GOT3 (cell line): ENCODE measurements around the gene SLAIN1.
"Not testable (repeated sequence)": the region's sequence is repeated elsewhere in the genome, so short reads cannot be mapped to it uniquely, and the experiment has no call there.

Experiments used
- DNase-seq: peaks from one replicate; lab custom pipeline; 2025; ENCODE audit warnings: mixed read lengths; lab: John Stamatoyannopoulos, UW

SLAIN1 gene

DNA sequence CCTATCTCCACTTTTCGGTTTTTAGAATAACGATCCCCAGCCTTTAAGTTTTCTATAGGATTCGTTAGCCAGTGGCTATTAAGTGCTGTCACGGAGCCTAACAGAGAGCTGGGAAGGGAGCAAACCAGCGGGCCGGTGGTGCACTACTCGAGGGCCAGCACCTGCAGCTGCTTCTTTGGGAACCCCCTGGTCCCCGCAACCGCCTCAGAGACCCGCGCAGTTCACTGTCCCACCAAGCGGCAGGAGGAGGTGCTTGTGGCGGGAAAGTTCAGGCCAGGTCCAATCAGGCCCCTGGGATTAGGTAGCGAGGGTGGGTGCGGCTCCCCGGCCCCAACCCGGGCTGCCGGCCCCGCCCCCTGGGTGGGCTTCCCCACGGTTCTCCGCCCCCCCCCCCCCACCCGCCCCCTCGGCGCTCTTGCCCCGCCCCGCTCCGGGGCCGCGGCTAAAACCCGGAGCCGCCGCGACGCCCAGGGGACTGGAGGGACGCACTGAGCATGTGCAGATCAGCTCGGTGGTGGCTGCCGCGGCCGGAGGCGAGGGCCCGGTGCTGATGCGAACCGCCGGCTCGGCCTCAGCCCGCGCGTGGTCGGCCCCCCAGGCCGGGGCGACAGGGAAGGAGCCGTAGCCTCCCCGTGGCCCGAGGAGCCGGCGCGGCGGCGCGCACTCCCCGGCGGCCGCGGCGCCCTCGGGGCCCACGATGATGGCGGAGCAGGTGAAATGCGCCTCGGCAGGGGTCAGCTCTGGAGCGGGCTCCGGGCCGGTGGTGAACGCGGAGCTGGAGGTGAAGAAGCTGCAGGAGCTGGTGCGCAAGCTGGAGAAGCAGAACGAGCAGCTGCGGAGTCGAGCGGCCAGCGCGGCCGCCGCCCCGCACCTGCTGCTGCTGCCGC is at the start of gene SLAIN1:
TSS of gene SLAIN1 (plus strand) at position 471 of the 887 bp plus-strand sequence. CDS start at position 698, 227 bp downstream.
- DNase-seq: no peak

DNA sequence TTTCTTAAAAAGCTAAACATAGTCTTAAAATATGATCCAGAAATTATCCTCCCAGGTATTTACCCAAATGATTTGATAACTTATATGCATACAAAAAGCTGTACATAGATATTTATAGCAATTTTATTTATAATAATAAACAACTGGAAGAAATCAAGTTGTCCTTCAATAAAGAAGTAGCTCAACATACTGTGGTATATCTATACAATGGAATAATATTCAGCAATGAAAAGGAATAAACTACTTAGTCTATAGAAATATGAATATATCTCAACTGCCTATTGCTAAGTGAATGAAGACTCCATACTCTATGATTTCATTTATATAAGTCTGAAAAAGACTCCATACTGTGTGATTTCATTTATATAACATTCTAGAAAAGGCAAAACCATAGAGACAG is 47.1 kb upstream of the SLAIN1 start:
- no peak for DNase-seq

DNA sequence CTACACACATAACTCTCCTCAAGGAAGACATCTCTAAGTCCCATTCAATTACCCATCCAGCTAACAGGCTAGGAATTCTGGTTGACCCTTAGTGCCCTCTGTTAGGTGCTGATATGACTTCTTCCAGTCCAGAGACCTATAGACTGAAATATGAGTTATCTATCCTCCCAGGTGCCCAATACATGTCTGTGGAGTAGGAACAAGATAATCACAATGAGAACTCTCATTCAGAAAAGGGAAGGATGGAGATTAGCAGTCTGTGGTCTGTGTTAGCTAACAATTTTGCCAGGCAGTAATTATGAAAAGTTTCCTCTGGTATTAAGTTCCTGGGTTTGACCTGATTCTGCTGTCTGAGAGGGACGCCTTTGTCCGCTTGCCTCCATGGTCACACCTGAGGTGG is 44.2 kb upstream of the SLAIN1 start:
- no peak for DNase-seq

DNA sequence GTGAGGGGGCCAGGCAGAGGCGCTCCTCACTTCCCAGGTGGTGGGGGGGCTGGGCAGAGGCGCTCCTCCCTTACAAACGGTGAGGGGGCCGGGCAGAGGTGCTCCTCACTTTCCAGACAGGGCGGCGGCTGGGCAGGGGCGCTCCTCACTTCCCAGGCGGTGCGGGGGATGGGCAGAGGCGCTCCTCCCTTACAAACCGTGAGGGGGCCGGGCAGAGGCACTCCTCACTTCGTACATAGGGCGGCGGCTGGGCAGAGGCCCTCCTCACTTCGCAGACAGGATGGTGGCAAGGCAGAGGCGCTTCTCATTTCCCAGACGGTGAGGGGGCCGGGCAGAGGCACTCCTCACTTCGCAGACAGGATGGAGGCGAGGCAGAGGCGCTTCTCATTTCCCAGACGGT is 37.5 kb upstream of the SLAIN1 start:
- DNase-seq: not testable (repeated sequence)

DNA sequence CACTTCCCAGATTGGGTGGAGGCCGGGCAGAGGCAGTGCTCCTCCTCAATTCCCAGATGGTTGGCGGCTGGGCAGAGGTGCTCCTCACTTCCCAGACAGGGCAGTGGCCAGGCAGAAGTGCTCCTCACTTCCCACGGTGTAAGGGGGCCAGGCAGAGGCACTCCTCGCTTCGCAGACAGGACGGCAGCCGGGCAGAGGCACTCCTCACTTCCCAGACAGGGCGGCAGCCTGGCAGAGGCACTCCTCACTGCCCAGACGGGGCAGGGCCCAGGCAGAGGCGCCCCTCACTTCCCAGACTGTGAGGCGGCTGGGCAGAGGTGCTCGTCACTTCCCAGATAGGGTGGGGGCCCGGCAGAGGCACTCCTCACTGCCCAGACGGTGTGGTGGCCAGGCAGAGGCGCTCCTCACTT is 36.6 kb upstream of the SLAIN1 start:
- no peak for DNase-seq

DNA sequence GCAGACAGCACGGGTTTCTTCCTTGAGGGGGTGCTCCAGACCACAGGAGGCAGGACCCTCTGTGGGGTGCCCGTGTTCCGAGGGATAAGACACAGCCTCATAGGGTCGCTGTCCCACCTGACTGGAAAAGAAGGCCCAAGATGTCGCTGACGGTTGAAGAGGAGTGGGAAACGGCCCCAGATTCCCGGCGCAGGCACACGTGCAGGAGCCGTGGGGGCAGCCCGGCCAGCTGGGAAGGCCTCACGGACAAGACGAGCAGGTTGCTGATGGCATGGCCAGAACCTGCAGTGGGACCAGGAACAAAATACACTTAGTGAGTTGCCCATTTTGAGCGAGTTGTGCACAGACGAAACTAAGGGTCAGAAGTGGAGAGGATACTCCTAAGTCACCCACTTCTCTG is 35.2 kb upstream of the SLAIN1 start:
- DNase-seq: not testable (repeated sequence)

DNA sequence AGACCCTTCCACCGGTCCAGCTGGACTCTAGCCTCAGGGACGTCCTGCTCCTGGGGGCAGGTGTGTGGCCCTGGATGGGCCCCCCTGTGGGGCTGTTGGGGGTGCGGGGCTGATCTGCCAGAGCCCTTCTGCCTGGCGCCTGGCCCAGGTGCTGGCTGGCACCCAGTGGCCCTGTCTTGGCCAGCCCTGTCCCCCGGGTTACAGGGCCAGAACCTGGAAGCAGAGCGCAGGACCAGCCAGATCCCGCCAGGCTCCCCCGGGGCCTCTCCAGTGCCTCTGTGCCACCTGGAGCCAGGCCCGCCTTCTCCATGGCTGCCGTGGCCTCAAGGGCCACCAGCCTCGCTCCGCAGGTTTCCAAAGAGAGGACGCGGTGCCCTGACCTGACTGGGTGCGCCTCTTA is 34.7 kb upstream of the SLAIN1 start:
- DNase-seq: not testable (repeated sequence)

DNA sequence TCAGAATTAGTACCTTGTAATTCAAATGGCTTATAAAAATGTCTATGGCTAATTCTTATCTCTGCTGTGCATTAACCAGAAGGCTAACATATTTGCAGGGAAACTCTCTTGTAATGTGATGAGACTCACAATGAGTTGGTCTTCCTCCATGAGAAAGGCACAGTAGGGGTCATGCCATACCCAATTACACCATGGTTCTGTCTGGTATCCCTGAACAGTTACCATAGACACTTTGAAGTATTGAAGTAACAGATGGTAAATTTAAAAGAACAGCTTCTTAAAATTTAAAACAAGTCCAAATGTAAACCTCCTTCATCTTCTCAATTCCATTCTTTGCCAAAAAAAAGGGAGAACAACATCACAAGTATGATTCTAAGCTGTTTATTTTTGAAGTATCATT is 22.6 kb upstream of the SLAIN1 start:
- no peak for DNase-seq

DNA sequence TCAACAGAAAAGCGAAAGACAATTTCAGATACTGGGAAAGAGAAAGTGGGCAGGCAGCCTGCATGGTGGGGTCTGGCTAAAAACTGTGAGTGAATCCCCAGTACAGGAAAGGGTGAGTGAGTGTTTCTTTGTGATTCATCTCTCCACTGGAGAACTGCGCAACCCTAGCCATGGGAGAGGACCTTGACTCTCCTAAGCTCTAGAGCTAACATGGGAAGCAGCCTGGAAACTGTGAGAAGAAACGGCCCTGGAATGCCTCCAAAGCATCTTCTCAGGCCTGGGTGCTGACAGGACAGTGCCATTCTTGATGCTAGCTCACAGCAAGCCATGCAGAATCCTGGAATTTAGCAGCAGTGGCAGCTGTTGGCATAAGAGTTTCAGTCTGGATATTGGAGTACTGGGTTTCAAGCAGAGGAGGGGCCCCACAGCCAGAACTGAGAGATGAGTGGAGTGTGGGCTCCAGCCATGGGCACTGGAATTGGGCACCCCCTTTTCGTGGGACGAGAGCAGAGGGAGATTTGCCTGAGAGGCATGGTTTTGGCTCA is 18.7 kb upstream of the SLAIN1 start:
- DNase-seq: no peak

DNA sequence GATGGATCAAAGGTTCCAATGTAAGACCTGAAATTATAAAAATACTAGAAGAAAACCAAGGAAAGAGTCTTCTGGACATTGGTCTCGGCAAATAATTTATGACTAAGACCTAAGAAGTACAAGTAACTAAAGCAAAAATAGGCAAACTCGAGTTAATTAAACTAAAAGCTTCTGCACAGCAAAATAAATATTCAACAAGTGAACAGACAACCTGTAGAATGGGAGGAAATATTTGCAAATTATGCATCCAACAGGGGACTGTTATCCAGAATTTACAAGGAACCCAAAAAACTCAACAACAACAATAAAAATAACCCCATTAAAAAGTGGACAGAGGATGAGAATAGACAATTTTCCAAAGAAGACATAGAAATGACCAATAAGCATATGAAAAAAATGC is 9.7 kb upstream of the SLAIN1 start:
- DNase-seq: no peak

DNA sequence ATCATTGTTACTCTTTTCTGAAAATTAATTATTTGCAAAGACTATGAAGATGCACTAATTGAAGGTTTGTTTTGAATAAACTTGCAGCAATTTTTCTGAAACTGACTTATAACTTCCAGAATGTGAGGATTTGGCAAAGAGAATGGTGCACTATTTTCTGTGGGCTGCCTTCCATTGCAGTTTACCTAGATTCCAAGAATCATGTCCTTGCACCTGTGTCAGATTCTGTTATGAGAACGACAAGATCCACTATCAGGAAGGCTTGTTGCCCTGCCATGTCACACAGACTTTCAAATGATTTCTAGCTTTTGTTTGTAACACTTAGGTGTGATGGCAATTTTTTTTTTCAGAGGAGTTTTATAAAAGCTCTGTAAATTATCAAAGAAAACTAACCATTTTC is 5.6 kb upstream of the SLAIN1 start:
- no peak for DNase-seq

DNA sequence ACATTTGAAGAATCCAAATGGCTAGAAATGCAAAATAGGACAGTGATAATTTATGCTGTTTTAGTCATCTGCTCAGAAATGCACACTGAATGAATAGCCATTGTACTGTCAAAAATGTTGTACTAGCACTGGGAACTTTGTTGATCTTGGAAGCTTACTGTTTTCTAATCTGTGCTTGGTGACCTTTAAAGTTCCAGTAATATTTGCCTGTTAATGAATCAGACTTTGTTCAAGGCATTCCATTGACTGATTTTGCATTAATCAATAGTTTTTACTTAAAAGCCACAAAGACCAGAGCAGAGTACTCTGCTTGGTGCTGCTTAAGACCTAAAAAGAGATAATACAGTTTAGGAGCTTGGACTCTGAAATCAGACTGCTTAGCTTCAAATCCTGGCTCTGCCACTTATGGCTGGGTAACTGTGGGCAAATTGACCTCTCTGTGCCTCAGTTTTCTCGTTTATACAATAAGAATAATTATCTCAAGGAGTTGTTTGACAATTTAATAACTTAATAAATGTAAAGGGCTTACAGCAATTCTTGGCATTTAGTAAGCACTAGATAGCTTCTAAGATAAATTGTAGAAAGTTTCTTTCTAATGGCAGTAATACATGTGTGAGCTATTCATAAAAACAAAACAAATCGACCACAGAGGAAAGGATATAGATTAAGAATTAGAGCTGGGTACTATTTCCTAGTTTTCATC is 4.6 kb upstream of the SLAIN1 start:
- DNase-seq: no peak

DNA sequence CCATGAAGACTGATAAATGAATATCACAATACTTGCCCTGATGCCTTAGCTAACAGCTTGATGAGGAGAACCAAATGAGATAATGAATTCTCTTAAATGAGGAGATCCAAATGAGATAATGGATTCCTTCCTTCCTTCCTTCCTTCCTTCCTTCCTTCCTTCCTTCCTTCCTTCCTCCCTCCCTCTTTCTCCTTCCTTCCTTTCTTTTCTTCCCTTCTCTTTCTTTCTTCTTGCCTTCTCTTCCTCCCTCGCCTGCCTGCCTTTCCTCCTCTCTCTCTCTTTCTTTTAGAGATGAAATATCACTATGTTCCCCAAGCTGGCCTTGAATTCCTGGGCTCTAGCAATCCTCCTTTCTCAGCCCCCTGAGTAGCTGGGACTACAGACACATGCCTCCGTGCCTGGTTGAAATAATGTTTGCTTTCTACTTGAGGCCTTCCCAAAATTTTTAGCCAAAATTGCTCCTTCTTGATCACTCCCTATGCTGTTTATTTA is 4.0 kb upstream of the SLAIN1 start:
- no peak for DNase-seq

DNA sequence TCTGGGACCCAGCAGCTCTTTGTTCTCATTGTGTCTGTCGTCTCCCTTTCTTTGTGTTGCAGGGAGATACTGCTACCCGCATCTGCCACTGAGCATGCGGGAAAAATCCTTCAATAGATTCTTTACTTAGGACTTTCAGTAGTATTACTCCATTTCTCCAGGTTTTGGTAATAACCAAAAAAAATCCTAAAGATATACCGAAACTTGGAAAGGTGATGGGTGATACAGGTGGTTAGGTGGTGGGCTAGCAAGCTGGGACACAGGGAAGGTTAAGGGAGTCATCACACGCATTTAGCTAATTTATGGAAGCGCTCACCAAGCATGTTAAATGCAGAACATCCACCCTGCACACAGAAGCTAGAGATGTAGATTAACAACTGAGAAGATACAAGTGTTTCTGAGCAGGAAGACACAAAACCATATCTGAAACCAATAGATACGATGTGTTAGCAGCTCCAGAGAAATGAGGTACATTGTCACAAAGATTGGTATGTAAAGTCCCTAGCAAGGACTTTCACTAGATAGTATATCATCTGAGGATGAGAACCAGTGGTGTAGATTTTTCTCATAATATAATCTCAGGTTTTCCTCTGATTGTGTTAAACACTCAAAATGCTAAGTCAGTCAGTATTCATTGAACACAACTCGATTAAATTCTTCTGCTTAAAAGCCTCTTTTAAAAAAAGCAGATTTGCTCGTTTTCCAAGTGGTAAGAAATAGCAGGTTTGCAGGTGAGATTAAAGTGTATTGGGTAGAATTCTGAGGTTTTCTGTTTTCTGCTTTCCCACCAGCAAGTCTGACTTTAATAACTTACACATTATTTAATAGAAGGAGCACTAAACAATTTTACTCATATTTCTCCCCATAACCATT is 1.2 kb upstream of the SLAIN1 start:
- DNase-seq: no peak

DNA sequence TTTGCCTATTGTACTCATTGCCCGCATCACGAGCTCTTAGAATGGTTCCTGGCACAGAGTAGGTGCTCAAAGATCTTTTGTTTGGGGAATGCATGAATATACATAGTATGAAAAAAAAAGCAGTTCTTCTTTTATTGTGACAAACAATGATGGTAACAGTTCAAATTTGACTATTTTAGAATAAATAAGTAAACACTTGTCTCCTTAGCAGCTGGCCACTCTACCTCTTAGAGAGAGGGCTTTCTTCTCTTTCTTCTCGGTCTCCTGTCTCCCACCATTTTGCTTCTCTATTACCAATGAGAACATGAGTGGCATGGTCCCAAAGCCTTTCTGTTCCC is 639 bp upstream of the SLAIN1 start:
- no peak for DNase-seq

DNA sequence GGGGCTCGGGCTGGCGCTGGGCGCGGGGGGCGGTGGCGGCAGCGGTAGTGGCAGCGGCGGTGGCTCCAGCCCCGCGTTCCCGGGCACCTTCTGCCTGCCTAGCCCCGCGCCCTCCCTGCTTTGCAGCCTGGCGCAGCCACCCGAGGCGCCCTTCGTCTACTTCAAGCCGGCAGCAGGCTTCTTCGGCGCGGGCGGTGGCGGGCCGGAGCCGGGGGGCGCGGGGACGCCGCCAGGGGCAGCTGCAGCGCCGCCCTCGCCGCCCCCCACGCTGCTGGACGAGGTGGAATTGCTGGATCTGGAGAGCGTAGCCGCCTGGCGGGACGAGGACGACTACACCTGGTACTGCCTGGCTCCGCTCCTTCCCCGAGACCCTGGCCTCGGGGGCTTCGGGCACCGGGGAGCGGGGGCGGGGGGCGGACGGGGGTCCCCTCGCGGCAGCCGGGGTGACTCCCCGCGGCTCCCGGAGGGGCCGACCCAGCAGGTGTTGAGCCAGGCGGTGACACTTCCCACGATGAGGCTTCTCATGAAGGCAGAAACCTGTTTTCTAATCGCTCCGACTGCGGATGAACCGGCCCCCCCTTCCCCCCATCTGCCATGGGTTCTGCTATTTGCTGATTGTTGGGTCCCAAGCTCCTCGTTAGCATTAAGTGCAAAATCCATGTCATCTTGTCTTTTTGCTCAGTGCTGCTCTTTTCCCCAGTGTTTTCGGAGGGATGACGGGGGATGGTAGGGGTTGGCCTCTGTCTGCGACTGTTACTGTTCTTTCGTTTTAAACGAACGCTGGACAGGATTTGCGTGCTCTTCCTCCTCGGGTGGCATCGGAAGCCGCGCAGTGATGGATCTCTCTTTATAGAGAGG is 943 bp downstream of the SLAIN1 start:
- no peak for DNase-seq

DNA sequence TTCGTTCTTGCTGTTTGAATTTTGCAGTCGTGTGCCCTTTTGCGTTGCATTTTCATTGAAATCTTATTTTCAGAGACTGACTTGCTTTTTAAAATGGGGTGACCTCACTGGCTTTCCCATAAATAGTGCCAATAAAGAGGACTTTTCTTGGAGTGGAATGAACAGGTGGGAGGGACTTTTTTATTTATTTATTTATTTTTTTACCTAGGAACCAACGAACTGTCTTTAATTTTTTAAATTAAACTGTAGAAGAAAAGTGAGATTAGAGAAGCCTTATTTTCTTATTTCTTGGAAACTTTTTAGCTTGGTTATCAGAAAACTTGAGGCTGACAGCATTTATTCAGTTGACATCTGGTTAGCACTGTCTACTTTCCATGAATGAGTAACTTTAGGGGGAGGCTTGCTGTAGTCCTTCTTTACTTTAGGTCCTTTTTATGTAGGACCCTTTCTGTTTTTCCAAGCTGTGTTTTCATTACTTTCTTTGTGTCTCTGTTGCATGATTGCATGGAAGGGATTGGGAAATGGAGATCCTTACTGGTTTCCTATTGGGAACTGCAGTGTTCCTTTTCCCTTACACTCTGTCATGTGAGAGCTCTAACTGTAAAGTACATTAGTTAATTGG is 1.7 kb downstream of the SLAIN1 start:
- no peak for DNase-seq

DNA sequence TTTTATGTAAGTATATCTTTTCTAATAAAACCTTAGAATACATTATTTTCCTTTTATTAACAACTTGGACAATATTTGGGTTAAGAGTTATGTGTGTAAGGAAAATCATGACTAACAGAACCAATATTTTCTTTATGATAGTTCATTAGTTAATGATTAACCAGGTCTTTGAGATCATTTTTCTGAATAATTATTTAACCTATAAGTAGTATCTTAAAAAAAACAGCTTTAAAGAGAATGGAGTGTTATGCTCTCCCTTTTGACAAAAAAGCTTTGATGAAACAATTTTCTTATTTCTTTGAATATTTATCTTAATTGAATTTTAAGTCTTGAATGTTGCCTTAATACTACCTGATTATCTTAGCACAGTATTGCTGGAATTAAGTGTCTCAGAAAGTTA is 3.8 kb downstream of the SLAIN1 start:
- no peak for DNase-seq

DNA sequence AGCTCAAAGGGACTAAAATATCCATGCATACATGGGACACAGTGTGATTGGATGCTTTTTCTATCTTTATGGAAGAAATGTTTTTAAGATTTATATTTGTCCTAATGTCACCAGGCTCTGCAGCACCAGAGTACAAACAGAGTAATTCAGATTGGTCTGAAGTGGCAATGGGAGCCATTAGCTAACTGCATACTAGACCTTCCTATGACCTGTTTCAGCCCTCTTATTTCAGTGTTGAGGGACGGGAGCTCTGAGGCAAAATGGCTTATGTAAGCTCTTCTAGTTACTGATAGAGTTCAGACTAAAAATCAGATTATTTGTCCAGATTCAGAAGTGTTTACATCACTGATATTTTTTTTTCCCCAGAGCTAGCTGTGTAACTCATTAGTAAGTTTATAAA is 4.9 kb downstream of the SLAIN1 start:
- no peak for DNase-seq

DNA sequence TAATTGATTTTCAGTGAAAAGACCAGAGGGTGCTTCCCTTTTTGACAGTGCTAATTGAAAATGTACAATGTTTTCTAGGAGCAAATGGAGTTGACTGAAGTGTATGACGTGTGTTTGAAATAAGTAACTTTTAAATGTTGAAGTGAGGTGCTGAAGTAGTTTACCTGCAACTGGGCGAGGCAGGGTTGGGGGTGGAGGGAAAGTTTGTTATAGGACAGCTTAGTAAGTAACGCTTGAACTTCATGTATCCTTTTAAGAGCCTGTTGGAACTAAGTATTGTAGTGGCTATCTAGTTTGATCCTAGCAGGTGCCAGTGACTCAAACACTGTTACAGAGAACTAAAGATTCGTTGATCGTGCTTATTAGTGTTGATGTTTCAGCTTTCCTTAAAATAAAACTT is 5.9 kb downstream of the SLAIN1 start:
- DNase-seq: no peak
